ENCODE measurements around the gene SF3B3. TPM values are rescaled to one million over a fixed set of nuclear protein-coding genes. Genes with fewer than 3 reads are reported as not detected.
A peak's percentile ranks its signal among the peaks of the same experiment; 100 is the strongest.

Gene SF3B3
- total and polyA plus RNA-seq, 10 of the 15 experiments (the other 5 are each of a cell fraction or from before 2014, with no cell fraction given) = 134 to 453 (median 215) TPM

DNA sequence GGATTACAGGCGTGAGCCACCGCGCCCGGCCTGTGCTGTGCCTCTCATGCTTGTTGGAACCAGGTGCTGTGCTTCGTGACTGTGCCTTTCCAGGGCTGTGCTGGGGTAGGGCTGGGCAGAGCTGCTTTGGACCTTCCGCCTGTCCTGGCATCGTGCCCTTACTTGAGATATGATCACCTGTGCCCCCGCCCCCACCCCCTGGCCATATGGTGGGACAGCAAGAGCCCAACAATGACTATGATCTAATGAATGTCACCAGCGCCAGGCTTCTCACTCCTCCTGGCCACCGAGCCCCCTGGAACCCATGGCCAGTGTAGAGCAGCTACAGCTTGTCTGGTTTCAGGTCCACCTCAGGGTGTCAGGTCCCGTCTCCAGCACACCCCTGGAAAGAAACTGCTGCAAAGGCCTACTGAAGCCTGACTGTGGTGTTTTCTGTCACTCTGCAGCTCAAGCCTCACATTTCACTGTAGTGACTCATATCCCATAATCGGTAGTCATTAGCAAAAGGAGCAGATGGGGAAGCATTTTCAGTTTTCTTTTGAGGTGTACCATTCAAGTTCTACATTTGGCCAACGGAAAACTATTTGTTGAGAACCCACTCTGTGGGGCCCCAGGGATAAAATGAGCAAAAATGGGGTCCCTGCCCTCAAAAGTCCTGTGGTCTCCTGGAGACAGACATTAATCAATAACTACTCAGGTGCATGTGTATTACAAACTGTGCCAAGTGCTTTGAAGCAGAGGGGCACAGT lies 47.2 kb upstream of the SF3B3 start (continued):
- TF ChIP-seq E2F8 (IDR thresholded peaks at IDR 0.05; ENCODE audit: low read depth, partially characterized antibody) (no peak), BCL11A (IDR thresholded peaks at IDR 0.05; ENCODE audit: low read depth, low read length) (peak; percentile 97), RAD51 (IDR thresholded peaks at IDR 0.05) (peak; percentile 41; the same call in 1 of the 2 replicates), POLR2A (IDR thresholded peaks at IDR 0.05; ENCODE audit: low read depth, low read length) (peak; percentile 71), IRF3 (IDR thresholded peaks at IDR 0.05) (no peak), NRF1 (conservative IDR thresholded peaks at IDR 0.05; ENCODE audit: low read depth, low read length) (no peak), SUZ12 (IDR thresholded peaks at IDR 0.05; ENCODE audit: unreplicated experiment) (no peak), CHD1 (IDR thresholded peaks at IDR 0.05; ENCODE audit: low read depth, low read length) (no peak), SRF (IDR thresholded peaks at IDR 0.05; ENCODE audit: low read depth in 2 of 2, low read length in 2 of 2) (peak in 1 of 2 experiments; percentile 76; a peak in 1 of 4 replicates), SMAD1 (IDR thresholded peaks at IDR 0.05; ENCODE audit: low read depth, partially characterized antibody) (no peak), ZSCAN29 (IDR thresholded peaks at IDR 0.05) (peak; percentile 54; the same call in 1 of the 2 replicates), ZNF24 (IDR thresholded peaks at IDR 0.05) (0 out of 2 replicates have a peak, but pooled peaks have one; percentile 41), ATF7 (IDR thresholded peaks at IDR 0.05; ENCODE audit: low read depth) (peak; percentile 89), NFYA (IDR thresholded peaks at IDR 0.05; ENCODE audit: borderline replicate concordance, low read depth, low read length) (no peak), BRCA1 (IDR thresholded peaks at IDR 0.05; ENCODE audit: low read depth, low read length) (no peak), RELB (IDR thresholded peaks at IDR 0.05; ENCODE audit: low read depth) (peak; percentile 89), TCF12 (IDR thresholded peaks at IDR 0.05; ENCODE audit: low read depth, low read length) (peak; percentile 66; the same call in 1 of the 2 replicates), ZNF207 (IDR thresholded peaks at IDR 0.05; ENCODE audit: borderline replicate concordance) (no peak), ZNF274 (IDR thresholded peaks at IDR 0.05; ENCODE audit: insufficient read depth, insufficient read length) (no peak), TBL1XR1 (IDR thresholded peaks at IDR 0.05; ENCODE audit: low read depth, low read length) (peak; percentile 70), PBX3 (IDR thresholded peaks at IDR 0.05; ENCODE audit: insufficient replicate concordance, low read depth, low read length) (peak; percentile 64)
- TF ChIP-seq, protein P1, sequence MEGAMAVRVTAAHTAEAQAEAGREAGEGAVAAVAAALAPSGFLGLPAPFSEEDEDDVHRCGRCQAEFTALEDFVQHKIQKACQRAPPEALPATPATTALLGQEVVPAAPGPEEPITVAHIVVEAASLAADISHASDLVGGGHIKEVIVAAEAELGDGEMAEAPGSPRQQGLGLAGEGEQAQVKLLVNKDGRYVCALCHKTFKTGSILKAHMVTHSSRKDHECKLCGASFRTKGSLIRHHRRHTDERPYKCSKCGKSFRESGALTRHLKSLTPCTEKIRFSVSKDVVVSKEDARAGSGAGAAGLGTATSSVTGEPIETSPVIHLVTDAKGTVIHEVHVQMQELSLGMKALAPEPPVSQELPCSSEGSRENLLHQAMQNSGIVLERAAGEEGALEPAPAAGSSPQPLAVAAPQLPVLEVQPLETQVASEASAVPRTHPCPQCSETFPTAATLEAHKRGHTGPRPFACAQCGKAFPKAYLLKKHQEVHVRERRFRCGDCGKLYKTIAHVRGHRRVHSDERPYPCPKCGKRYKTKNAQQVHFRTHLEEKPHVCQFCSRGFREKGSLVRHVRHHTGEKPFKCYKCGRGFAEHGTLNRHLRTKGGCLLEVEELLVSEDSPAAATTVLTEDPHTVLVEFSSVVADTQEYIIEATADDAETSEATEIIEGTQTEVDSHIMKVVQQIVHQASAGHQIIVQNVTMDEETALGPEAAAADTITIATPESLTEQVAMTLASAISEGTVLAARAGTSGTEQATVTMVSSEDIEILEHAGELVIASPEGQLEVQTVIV (IDR thresholded peaks at IDR 0.05; ENCODE audit: borderline replicate concordance, partially characterized antibody) = no peak

Measured in GM12878 (cell line).